Esophagus muscularis mucosa (tissue), 4 donors: ENCODE data around the gene RXRA.

Source experiments
- EP300 ChIP-seq: sonication (generic); formaldehyde crosslinking; IDR thresholded peaks from one replicate; pipeline ENCODE4 v1.6.1; 2017; ENCODE audit warnings: antibody characterized with exemption
- POLR2A ChIP-seq: fragments of 450-650 bp; IDR thresholded peaks from one replicate; pipeline ENCODE4 v1.6.1; 2017; ENCODE audit warnings: antibody characterized with exemption, moderate library complexity, mild to moderate bottlenecking, low read depth
- TF ChIP-seq, protein P1 (sequence below), 3 experiments: fragments of 200-600 bp in 2 of 3; fragments of 450-650 bp in 1 of 3; sonication (generic) in 2 of 3; IDR thresholded peaks; one replicate each; pipeline ENCODE4 v1.5.1; 2017 to 2019; ENCODE audit warnings: antibody characterized with exemption in 3 of 3, mild to moderate bottlenecking in 2 of 3, moderate library complexity in 1 of 3

DNA sequence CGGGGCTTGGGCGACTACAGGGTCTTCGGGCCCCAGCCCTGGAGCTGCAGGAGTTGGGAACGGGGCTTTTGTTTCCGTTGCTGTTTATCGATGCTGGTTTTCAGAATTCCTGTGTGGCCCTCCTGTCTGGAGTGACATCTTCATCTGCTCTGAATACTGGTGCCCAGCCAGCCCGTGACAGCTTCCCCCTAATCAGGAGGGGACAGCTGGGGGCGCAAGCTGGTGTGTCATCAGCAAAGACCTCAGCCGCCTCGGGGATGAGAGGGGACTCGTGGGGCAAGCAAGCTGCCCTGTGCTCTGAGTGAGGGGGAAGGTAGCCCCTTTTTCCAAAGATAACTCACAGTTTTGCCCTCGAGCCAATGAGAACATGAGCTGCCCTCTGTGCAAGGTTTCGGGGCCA is 110.7 kb downstream of the RXRA start:
- TF ChIP-seq, protein P1, sequence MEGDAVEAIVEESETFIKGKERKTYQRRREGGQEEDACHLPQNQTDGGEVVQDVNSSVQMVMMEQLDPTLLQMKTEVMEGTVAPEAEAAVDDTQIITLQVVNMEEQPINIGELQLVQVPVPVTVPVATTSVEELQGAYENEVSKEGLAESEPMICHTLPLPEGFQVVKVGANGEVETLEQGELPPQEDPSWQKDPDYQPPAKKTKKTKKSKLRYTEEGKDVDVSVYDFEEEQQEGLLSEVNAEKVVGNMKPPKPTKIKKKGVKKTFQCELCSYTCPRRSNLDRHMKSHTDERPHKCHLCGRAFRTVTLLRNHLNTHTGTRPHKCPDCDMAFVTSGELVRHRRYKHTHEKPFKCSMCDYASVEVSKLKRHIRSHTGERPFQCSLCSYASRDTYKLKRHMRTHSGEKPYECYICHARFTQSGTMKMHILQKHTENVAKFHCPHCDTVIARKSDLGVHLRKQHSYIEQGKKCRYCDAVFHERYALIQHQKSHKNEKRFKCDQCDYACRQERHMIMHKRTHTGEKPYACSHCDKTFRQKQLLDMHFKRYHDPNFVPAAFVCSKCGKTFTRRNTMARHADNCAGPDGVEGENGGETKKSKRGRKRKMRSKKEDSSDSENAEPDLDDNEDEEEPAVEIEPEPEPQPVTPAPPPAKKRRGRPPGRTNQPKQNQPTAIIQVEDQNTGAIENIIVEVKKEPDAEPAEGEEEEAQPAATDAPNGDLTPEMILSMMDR (IDR thresholded peaks at IDR 0.05) = no peak
- TF ChIP-seq EP300 (no peak), POLR2A (no peak)
